Liver (tissue), 9 donors: ENCODE data around the gene NPAS2. TPM values are rescaled to one million over a fixed set of nuclear protein-coding genes. Genes with fewer than 3 reads are reported as not detected.
A peak's percentile ranks its signal among the peaks of the same experiment; 100 is the strongest.

Experiments used
- DNase-seq: peaks from one replicate; pipeline ENCODE4 v3.0.0-alpha.2; 2017; ENCODE audit warnings: low spot score
- H3K27ac ChIP-seq, 2 donors: one replicate each; pipeline ENCODE4 v1.7.0; 2013; ENCODE audit warnings: inconsistent platforms in 2 of 2, low read length in 2 of 2, control low read depth in 1 of 2, low read depth in 1 of 2, mild to moderate bottlenecking in 1 of 2
- H3K27me3 ChIP-seq, 4 donors: one replicate each; pipeline versions ENCODE4 v1.6.1 to v1.7.0; 2013; ENCODE audit warnings: low read length in 3 of 4, inconsistent platforms in 1 of 4, mild to moderate bottlenecking in 1 of 4, moderate library complexity in 1 of 4; ENCODE audit not compliant: control insufficient read depth in 4 of 4, insufficient read depth in 4 of 4
- H3K36me3 ChIP-seq, 4 donors: one replicate each; pipeline versions ENCODE4 v1.6.1 to v1.7.0; 2013; ENCODE audit warnings: low read length in 3 of 4, mild to moderate bottlenecking in 3 of 4, low read depth in 1 of 4, moderate library complexity in 1 of 4; ENCODE audit not compliant: control insufficient read depth in 4 of 4, insufficient read depth in 3 of 4
- H3K4me1 ChIP-seq, 4 donors: one replicate each; pipeline versions ENCODE4 v1.6.1 to v1.7.0; 2013; ENCODE audit warnings: low read length in 3 of 4, mild to moderate bottlenecking in 3 of 4, moderate library complexity in 1 of 4; ENCODE audit not compliant: control insufficient read depth in 4 of 4, insufficient read depth in 4 of 4
- H3K4me3 ChIP-seq, 3 donors: one replicate each; pipeline versions ENCODE4 v1.6.1 to v1.7.0; 2013; ENCODE audit warnings: low read length in 3 of 3, control low read depth in 1 of 3, low read depth in 1 of 3, mild to moderate bottlenecking in 1 of 3
- H3K9ac ChIP-seq, 2 donors: one replicate each; pipeline ENCODE4 v1.7.0; 2013; ENCODE audit warnings: low read length in 2 of 2, mild to moderate bottlenecking in 2 of 2, moderate library complexity in 2 of 2, control low read depth in 1 of 2, low read depth in 1 of 2
- H3K9me3 ChIP-seq, 4 donors: one replicate each; pipeline versions ENCODE4 v1.6.1 to v1.7.0; 2013; ENCODE audit warnings: low read length in 3 of 4; ENCODE audit not compliant: control insufficient read depth in 4 of 4
- ATF3 ChIP-seq: IDR thresholded peaks from 2 replicates; pipeline ENCODE4 v1.6.1; 2016; ENCODE audit warnings: antibody characterized with exemption
- CTCF ChIP-seq: fragments of 150-350 bp; IDR thresholded peaks from 2 replicates; pipeline ENCODE4 v1.5.1; 2017; ENCODE audit warnings: improper control_type of control experiment, low read depth, low read length; ENCODE audit not compliant: missing input control
- EGR1 ChIP-seq, 2 donors: IDR thresholded peaks; 2 replicates each; pipeline ENCODE4 v1.6.1; 2016 to 2018; ENCODE audit warnings: antibody characterized with exemption in 2 of 2, low read depth in 2 of 2
- GABPA ChIP-seq, 2 donors: IDR thresholded peaks in 1 of 2; conservative IDR thresholded peaks in 1 of 2; 2 replicates each; pipeline ENCODE4 v1.6.1; 2016; ENCODE audit warnings: antibody characterized with exemption in 2 of 2, mild to moderate bottlenecking in 1 of 2, moderate library complexity in 1 of 2
- HNF4A ChIP-seq, 2 donors: conservative IDR thresholded peaks; 2 replicates each; pipeline ENCODE4 v1.6.1; 2016; ENCODE audit warnings: antibody characterized with exemption in 2 of 2, mild to moderate bottlenecking in 2 of 2
- HNF4G ChIP-seq: IDR thresholded peaks from 2 replicates; pipeline ENCODE4 v1.6.1; 2016; ENCODE audit warnings: antibody characterized with exemption
- JUND ChIP-seq, 2 donors: IDR thresholded peaks; 2 replicates each; pipeline ENCODE4 v1.6.1; 2016; ENCODE audit warnings: antibody characterized with exemption in 2 of 2
- MAX ChIP-seq: IDR thresholded peaks from 2 replicates; pipeline ENCODE4 v1.6.1; 2016; ENCODE audit warnings: antibody characterized with exemption
- NR2F2 ChIP-seq: IDR thresholded peaks from 2 replicates; pipeline ENCODE4 v1.6.1; 2016; ENCODE audit warnings: antibody characterized with exemption
- RAD21 ChIP-seq, 2 donors: IDR thresholded peaks; 2 replicates each; pipeline ENCODE4 v1.6.1; 2016; ENCODE audit warnings: antibody characterized with exemption in 2 of 2, mild to moderate bottlenecking in 2 of 2
- REST ChIP-seq: IDR thresholded peaks from 2 replicates; pipeline ENCODE4 v1.6.1; 2016; ENCODE audit warnings: antibody characterized with exemption, mild to moderate bottlenecking
- RXRA ChIP-seq, 2 donors: IDR thresholded peaks; 2 replicates each; pipeline ENCODE4 v1.6.1; 2017 to 2018; ENCODE audit warnings: antibody characterized with exemption in 2 of 2, mild to moderate bottlenecking in 1 of 2
- SP1 ChIP-seq: IDR thresholded peaks from 2 replicates; pipeline ENCODE4 v1.6.1; 2018; ENCODE audit warnings: antibody characterized with exemption, mild to moderate bottlenecking
- TAF1 ChIP-seq: conservative IDR thresholded peaks from 2 replicates; pipeline ENCODE4 v1.6.1; 2016; ENCODE audit warnings: antibody characterized with exemption, mild to moderate bottlenecking
- YY1 ChIP-seq: IDR thresholded peaks from 2 replicates; pipeline ENCODE4 v1.6.1; 2016; ENCODE audit warnings: antibody characterized with exemption, mild to moderate bottlenecking
- WGBS: extraction: QIAGEN DNeasy Blood & Tissue Kit; methylation state at CpG from one replicate; pipeline ENCODE4 v1.1.7; 2013; 5-methylcytosine and 5-hydroxymethylcytosine counted together
- polyA plus RNA-seq, 2 donors: library from polyadenylated mRNA; stranded (reverse) in 1 of 2; unstranded in 1 of 2; fragments of 200-250 nt in 1 of 2; fragments of >200 nt in 1 of 2; fragmentation: Nextera tagmentation in 1 of 2; extraction: Ambion mirVana in 1 of 2; gene quantifications; one replicate each; pipeline versions ENCODE4 v1.2.1 to v1.2.3, GENCODE V29; 2013 to 2015
- total RNA-seq, 2 donors: library from RNA; depleted of rRNA; stranded (reverse); fragments of >200 nt; gene quantifications; one replicate each; pipeline ENCODE4 v1.2.3, GENCODE V29; 2014
- donor health status: healthy.
- donor health status: healthy.
- donor health status: healthy.
- donor health status: healthy.
- donor health status: healthy.

NPAS2 gene
- total and polyA plus RNA-seq, 4 donors, result 0.33 to 24.3 (median 6.6) TPM

GRCh38 chr2:100820273-100820522 lies 259 bp downstream of the NPAS2 start:
- Histone ChIP-seq H3K27me3 (no peaks in the 10 kb centered on the region), H3K36me3 (no peaks in the 10 kb centered on the region), H3K9me3 (no peaks in the 10 kb centered on the region), H3K4me3 (peak overlapping the region; percentile 65 to 89 (median 75)), H3K4me1 (peaks cover 7 to 19% (median 16%) of the 10 kb centered on the region in 4 donors), H3K27ac (peak overlapping the region; percentile 68 to 91), H3K9ac (peak overlapping the region in 1 of 2 donors; percentile 55)
- 1% methylated on average over 43 of the region's 43 CpGs for WGBS
- TF ChIP-seq NR2F2 (no peak), HNF4G (no peak), SP1 (no peak), CTCF (no peak), TAF1 (no peak), GABPA (IDR thresholded peaks at IDR 0.05 in 1 of 2, conservative IDR thresholded peaks at IDR 0.05 in 1 of 2) (no peak), RXRA (IDR thresholded peaks at IDR 0.05) (no peak), REST (no peak), EGR1 (IDR thresholded peaks at IDR 0.05; ENCODE audit: low read depth in 2 of 2) (no peak), YY1 (no peak), JUND (IDR thresholded peaks at IDR 0.05) (no peak), MAX (no peak), RAD21 (IDR thresholded peaks at IDR 0.05) (no peak)
- no peak for DNase-seq

- DNase-seq, result no peak
- Histone ChIP-seq H3K27me3 (no peaks in the 10 kb centered on the region), H3K9ac (peak overlapping the region; percentile 55 to 72), H3K4me1 (peaks cover 10 to 20% (median 19%) of the 10 kb centered on the region in 4 donors), H3K4me3 (peak overlapping the region; percentile 65 to 89 (median 75)), H3K27ac (peak overlapping the region; percentile 68 to 91), H3K36me3 (no peaks in the 10 kb centered on the region), H3K9me3 (no peaks in the 10 kb centered on the region)
- 2% methylated on average over 60 of the region's 60 CpGs for WGBS
- TF ChIP-seq HNF4A (conservative IDR thresholded peaks at IDR 0.05) (peak in 1 of 2 donors; percentile 21), NR2F2 (peak; percentile 33), ATF3 (no peak), RAD21 (IDR thresholded peaks at IDR 0.05) (peak in 1 of 2 donors; percentile 35), EGR1 (IDR thresholded peaks at IDR 0.05; ENCODE audit: low read depth in 2 of 2) (no peak)
Observed at GRCh38 chr2:100820523-100821254, 750 bp downstream of the NPAS2 start.
